ENCODE data around the gene ZC3H12D.

ZC3H12D gene

DNA sequence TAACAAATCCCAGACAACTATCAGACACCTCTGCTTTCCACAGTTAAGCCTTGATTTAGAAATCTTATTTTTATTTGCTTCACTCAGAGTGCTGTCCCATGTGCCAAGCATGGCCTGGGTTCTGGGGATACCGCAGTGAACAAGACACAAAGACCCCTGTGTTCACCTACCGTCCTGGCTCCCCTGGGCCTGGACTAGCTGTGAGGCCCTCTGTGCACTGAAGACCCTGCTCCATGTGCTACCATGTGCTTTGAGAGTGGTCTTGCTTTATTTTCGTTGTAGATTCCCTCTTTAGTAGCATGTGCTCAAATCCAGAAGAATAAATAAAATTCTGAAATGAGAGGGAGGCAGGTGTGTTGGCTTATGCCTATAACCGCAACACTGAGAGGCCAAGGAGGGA is 62.2 kb downstream of the ZC3H12D start:
- no peak overlapping the region for H3K4me3 ChIP-seq (ENCODE audit: low read depth in 1 of 2, low read length in 2 of 2)
- no peak overlapping the region for H3K27ac ChIP-seq (ENCODE audit: low read depth, low read length)
- H3K27me3 ChIP-seq (ENCODE audit: control insufficient read depth in 1 of 2, insufficient read depth in 2 of 2, low read length in 2 of 2): no peaks in the 10 kb centered on the region
- no peaks in the 10 kb centered on the region for H3K4me1 ChIP-seq (ENCODE audit: control insufficient read depth in 1 of 2, insufficient read depth in 2 of 2, low read length in 2 of 2)
- no peak overlapping the region for H3K9ac ChIP-seq (ENCODE audit: low read depth in 1 of 2, low read length in 2 of 2)
- H3K36me3 ChIP-seq (ENCODE audit: control insufficient read depth in 1 of 2, insufficient read depth in 2 of 2, low read length in 2 of 2): no peaks in the 10 kb centered on the region
- H3K9me3 ChIP-seq (ENCODE audit: control insufficient read depth in 1 of 2, low read length in 2 of 2): no peaks in the 10 kb centered on the region

DNA sequence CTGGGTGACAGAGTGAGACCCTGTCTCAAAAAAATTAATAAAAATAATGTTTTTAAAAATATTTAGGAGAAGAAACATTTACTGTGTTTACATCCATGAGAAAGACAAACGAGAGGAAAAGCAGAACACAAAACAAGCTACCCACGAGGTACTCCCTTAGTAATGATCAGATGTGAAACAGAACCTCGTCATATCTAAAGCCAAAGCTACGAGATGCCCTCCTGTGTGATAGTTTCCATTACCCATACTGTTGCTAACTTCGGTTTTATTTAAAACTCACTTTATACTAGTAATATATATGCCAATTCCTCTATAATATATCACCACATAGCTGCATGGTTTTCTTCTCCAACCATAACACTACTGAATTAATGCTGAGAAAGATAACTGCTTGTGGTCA is 63.7 kb downstream of the ZC3H12D start:
- no peaks in the 10 kb centered on the region for H3K9me3 ChIP-seq (ENCODE audit: control insufficient read depth in 1 of 2, low read length in 2 of 2)
- H3K4me3 ChIP-seq (ENCODE audit: low read depth in 1 of 2, low read length in 2 of 2): no peak overlapping the region
- H3K9ac ChIP-seq (ENCODE audit: low read depth in 1 of 2, low read length in 2 of 2): no peak overlapping the region
- H3K4me1 ChIP-seq (ENCODE audit: control insufficient read depth in 1 of 2, insufficient read depth in 2 of 2, low read length in 2 of 2): no peaks in the 10 kb centered on the region
- H3K27me3 ChIP-seq (ENCODE audit: control insufficient read depth in 1 of 2, insufficient read depth in 2 of 2, low read length in 2 of 2): no peaks in the 10 kb centered on the region
- no peaks in the 10 kb centered on the region for H3K36me3 ChIP-seq (ENCODE audit: control insufficient read depth in 1 of 2, insufficient read depth in 2 of 2, low read length in 2 of 2)
- no peak overlapping the region for H3K27ac ChIP-seq (ENCODE audit: low read depth, low read length)

- Histone ChIP-seq H3K4me1 (ENCODE audit: control insufficient read depth in 1 of 2, insufficient read depth in 2 of 2, low read length in 2 of 2) (peaks cover 1 to 2% of the 10 kb centered on the region in 2 donors), H3K4me3 (ENCODE audit: low read depth in 1 of 2, low read length in 2 of 2) (no peak overlapping the region), H3K9me3 (ENCODE audit: control insufficient read depth in 1 of 2, low read length in 2 of 2) (no peaks in the 10 kb centered on the region), H3K9ac (ENCODE audit: low read depth in 1 of 2, low read length in 2 of 2) (no peak overlapping the region), H3K36me3 (ENCODE audit: control insufficient read depth in 1 of 2, insufficient read depth in 2 of 2, low read length in 2 of 2) (no peaks in the 10 kb centered on the region), H3K27ac (ENCODE audit: low read depth, low read length) (no peak overlapping the region), H3K27me3 (ENCODE audit: control insufficient read depth in 1 of 2, insufficient read depth in 2 of 2, low read length in 2 of 2) (no peaks in the 10 kb centered on the region)
These were observed 65.0 kb downstream of the ZC3H12D start for GRCh38 chr6:149419696-149420404.

DNA sequence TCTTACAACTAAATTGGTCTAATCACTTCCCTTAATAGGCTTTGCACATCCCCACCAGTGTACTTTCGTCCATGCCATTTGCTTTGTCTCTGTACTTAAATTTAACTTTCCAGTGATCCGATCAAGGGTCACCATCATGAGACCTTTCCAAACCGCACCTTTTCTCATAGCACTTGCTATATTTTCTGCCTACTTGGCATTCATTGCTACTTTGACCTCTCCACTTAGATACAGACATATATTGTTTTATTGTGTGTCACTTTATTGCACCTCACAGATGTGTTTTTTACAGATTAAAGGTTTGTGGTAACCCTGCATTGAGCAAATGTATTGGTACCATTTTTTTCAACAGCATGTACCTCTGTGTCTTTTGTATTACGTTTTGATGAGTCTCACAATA is 70.0 kb downstream of the ZC3H12D start:
- no peaks in the 10 kb centered on the region for H3K27me3 ChIP-seq (ENCODE audit: control insufficient read depth in 1 of 2, insufficient read depth in 2 of 2, low read length in 2 of 2)
- no peak overlapping the region for H3K4me3 ChIP-seq (ENCODE audit: low read depth in 1 of 2, low read length in 2 of 2)
- H3K36me3 ChIP-seq (ENCODE audit: control insufficient read depth in 1 of 2, insufficient read depth in 2 of 2, low read length in 2 of 2): peaks cover 3 to 12% of the 10 kb centered on the region in 2 donors
- no peak overlapping the region for H3K9ac ChIP-seq (ENCODE audit: low read depth in 1 of 2, low read length in 2 of 2)
- no peak overlapping the region for H3K27ac ChIP-seq (ENCODE audit: low read depth, low read length)
- no peaks in the 10 kb centered on the region for H3K9me3 ChIP-seq (ENCODE audit: control insufficient read depth in 1 of 2, low read length in 2 of 2)
- peaks cover 6 to 8% of the 10 kb centered on the region in 2 donors for H3K4me1 ChIP-seq (ENCODE audit: control insufficient read depth in 1 of 2, insufficient read depth in 2 of 2, low read length in 2 of 2)

GRCh38 chr6:149414009-149414408 is 70.8 kb downstream of the ZC3H12D start:
- H3K4me1 ChIP-seq (ENCODE audit: control insufficient read depth in 1 of 2, insufficient read depth in 2 of 2, low read length in 2 of 2): peaks cover 6 to 8% of the 10 kb centered on the region in 2 donors
- peaks cover 8 to 20% of the 10 kb centered on the region in 2 donors for H3K36me3 ChIP-seq (ENCODE audit: control insufficient read depth in 1 of 2, insufficient read depth in 2 of 2, low read length in 2 of 2)
- H3K4me3 ChIP-seq (ENCODE audit: low read depth in 1 of 2, low read length in 2 of 2): no peak overlapping the region
- no peaks in the 10 kb centered on the region for H3K27me3 ChIP-seq (ENCODE audit: control insufficient read depth in 1 of 2, insufficient read depth in 2 of 2, low read length in 2 of 2)
- H3K9ac ChIP-seq (ENCODE audit: low read depth in 1 of 2, low read length in 2 of 2): no peak overlapping the region
- H3K27ac ChIP-seq (ENCODE audit: low read depth, low read length): no peak overlapping the region
- no peaks in the 10 kb centered on the region for H3K9me3 ChIP-seq (ENCODE audit: control insufficient read depth in 1 of 2, low read length in 2 of 2)

GRCh38 chr6:149410557-149410956 is 74.3 kb downstream of the ZC3H12D start:
- Histone ChIP-seq H3K36me3 (ENCODE audit: control insufficient read depth in 1 of 2, insufficient read depth in 2 of 2, low read length in 2 of 2) (peaks cover 9 to 20% of the 10 kb centered on the region in 2 donors), H3K4me3 (ENCODE audit: low read depth in 1 of 2, low read length in 2 of 2) (no peak overlapping the region), H3K9me3 (ENCODE audit: control insufficient read depth in 1 of 2, low read length in 2 of 2) (no peaks in the 10 kb centered on the region), H3K9ac (ENCODE audit: low read depth in 1 of 2, low read length in 2 of 2) (no peak overlapping the region), H3K27ac (ENCODE audit: low read depth, low read length) (no peak overlapping the region), H3K4me1 (ENCODE audit: control insufficient read depth in 1 of 2, insufficient read depth in 2 of 2, low read length in 2 of 2) (peaks cover 6 to 8% of the 10 kb centered on the region in 2 donors), H3K27me3 (ENCODE audit: control insufficient read depth in 1 of 2, insufficient read depth in 2 of 2, low read length in 2 of 2) (no peaks in the 10 kb centered on the region)

DNA sequence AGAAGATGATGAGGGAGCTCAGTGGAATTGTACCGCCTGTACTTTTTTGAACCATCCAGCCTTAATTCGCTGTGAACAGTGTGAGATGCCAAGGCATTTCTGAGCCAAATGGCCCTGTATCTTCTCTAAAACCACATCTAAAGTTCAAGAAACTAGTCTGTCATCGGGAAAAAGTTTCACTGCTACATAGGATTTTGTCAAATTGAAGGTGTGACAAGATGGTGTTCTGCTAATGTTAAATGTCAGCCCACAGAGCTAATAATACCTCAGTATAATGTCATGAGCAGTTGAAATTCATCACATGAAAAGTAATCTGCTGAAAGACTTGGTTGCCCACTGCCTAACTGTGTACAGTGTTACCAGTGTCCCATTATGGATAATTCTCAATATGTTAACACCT is 75.2 kb downstream of the ZC3H12D start:
- no peak overlapping the region for H3K27ac ChIP-seq (ENCODE audit: low read depth, low read length)
- H3K27me3 ChIP-seq (ENCODE audit: control insufficient read depth in 1 of 2, insufficient read depth in 2 of 2, low read length in 2 of 2): no peaks in the 10 kb centered on the region
- H3K36me3 ChIP-seq (ENCODE audit: control insufficient read depth in 1 of 2, insufficient read depth in 2 of 2, low read length in 2 of 2): peaks cover 15 to 26% of the 10 kb centered on the region in 2 donors
- H3K9ac ChIP-seq (ENCODE audit: low read depth in 1 of 2, low read length in 2 of 2): no peak overlapping the region
- H3K9me3 ChIP-seq (ENCODE audit: control insufficient read depth in 1 of 2, low read length in 2 of 2): no peaks in the 10 kb centered on the region
- H3K4me1 ChIP-seq (ENCODE audit: control insufficient read depth in 1 of 2, insufficient read depth in 2 of 2, low read length in 2 of 2): peaks cover 2 to 5% of the 10 kb centered on the region in 2 donors
- no peak overlapping the region for H3K4me3 ChIP-seq (ENCODE audit: low read depth in 1 of 2, low read length in 2 of 2)

GRCh38 chr6:149405823-149406765 is 78.7 kb downstream of the ZC3H12D start:
- no peak overlapping the region for H3K4me3 ChIP-seq (ENCODE audit: low read depth in 1 of 2, low read length in 2 of 2)
- no peak overlapping the region for H3K9ac ChIP-seq (ENCODE audit: low read depth in 1 of 2, low read length in 2 of 2)
- no peak overlapping the region for H3K27ac ChIP-seq (ENCODE audit: low read depth, low read length)
- H3K27me3 ChIP-seq (ENCODE audit: control insufficient read depth in 1 of 2, insufficient read depth in 2 of 2, low read length in 2 of 2): no peaks in the 10 kb centered on the region
- H3K36me3 ChIP-seq (ENCODE audit: control insufficient read depth in 1 of 2, insufficient read depth in 2 of 2, low read length in 2 of 2): peaks cover 15 to 31% of the 10 kb centered on the region in 2 donors
- no peaks in the 10 kb centered on the region for H3K9me3 ChIP-seq (ENCODE audit: control insufficient read depth in 1 of 2, low read length in 2 of 2)
- no peaks in the 10 kb centered on the region for H3K4me1 ChIP-seq (ENCODE audit: control insufficient read depth in 1 of 2, insufficient read depth in 2 of 2, low read length in 2 of 2)

- no peak overlapping the region for H3K9ac ChIP-seq (ENCODE audit: low read depth in 1 of 2, low read length in 2 of 2)
- H3K27me3 ChIP-seq (ENCODE audit: control insufficient read depth in 1 of 2, insufficient read depth in 2 of 2, low read length in 2 of 2): no peaks in the 10 kb centered on the region
- H3K27ac ChIP-seq (ENCODE audit: low read depth, low read length): no peak overlapping the region
- no peaks in the 10 kb centered on the region for H3K4me1 ChIP-seq (ENCODE audit: control insufficient read depth in 1 of 2, insufficient read depth in 2 of 2, low read length in 2 of 2)
- no peaks in the 10 kb centered on the region for H3K9me3 ChIP-seq (ENCODE audit: control insufficient read depth in 1 of 2, low read length in 2 of 2)
- H3K4me3 ChIP-seq (ENCODE audit: low read depth in 1 of 2, low read length in 2 of 2): no peak overlapping the region
- peaks cover 20 to 26% of the 10 kb centered on the region in 2 donors for H3K36me3 ChIP-seq (ENCODE audit: control insufficient read depth in 1 of 2, insufficient read depth in 2 of 2, low read length in 2 of 2)
These were observed 81.3 kb downstream of the ZC3H12D start for GRCh38 chr6:149403534-149403933.

DNA sequence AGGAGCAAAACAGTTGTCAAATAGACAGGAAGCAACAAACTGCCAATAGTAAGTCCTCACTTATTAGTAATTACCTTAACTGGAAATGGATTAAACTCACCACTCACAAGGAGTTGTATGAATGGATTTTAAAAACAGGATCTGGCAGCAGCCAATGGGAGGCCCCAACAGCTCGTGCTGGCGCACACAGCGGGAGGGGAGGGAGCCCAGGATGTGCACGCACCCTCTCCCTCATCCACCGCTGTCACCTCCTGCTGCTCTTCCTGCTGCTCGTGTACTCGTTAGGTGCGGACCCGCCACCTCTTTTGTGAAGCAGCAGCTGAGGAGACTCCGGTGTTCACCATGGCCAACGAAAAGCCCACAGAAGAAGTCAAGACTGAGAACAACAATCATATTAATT is 84.8 kb downstream of the ZC3H12D start, which contains the start of gene SUMO4:
Gene SUMO4, plus strand, starts transcription at position 213 of the 400 bp plus-strand sequence. Its CDS starts 130 bp downstream, at position 343.
- Histone ChIP-seq H3K36me3 (ENCODE audit: control insufficient read depth in 1 of 2, insufficient read depth in 2 of 2, low read length in 2 of 2) (peaks cover 18 to 23% of the 10 kb centered on the region in 2 donors), H3K27me3 (ENCODE audit: control insufficient read depth in 1 of 2, insufficient read depth in 2 of 2, low read length in 2 of 2) (no peaks in the 10 kb centered on the region), H3K4me3 (ENCODE audit: low read depth in 1 of 2, low read length in 2 of 2) (no peak within 1 kb of the TSS), H3K27ac (ENCODE audit: low read depth, low read length) (no peak within 1 kb of the TSS), H3K9ac (ENCODE audit: low read depth in 1 of 2, low read length in 2 of 2) (no peak within 1 kb of the TSS), H3K4me1 (ENCODE audit: control insufficient read depth in 1 of 2, insufficient read depth in 2 of 2, low read length in 2 of 2) (no peaks in the 10 kb centered on the region), H3K9me3 (ENCODE audit: control insufficient read depth in 1 of 2, low read length in 2 of 2) (no peaks in the 10 kb centered on the region)
